ENCODE data around the gene INO80D.

The INO80D gene

GRCh38 chr2:205972113-205972512 lies 113.9 kb downstream of the INO80D start:
- TF ChIP-seq, protein P1, sequence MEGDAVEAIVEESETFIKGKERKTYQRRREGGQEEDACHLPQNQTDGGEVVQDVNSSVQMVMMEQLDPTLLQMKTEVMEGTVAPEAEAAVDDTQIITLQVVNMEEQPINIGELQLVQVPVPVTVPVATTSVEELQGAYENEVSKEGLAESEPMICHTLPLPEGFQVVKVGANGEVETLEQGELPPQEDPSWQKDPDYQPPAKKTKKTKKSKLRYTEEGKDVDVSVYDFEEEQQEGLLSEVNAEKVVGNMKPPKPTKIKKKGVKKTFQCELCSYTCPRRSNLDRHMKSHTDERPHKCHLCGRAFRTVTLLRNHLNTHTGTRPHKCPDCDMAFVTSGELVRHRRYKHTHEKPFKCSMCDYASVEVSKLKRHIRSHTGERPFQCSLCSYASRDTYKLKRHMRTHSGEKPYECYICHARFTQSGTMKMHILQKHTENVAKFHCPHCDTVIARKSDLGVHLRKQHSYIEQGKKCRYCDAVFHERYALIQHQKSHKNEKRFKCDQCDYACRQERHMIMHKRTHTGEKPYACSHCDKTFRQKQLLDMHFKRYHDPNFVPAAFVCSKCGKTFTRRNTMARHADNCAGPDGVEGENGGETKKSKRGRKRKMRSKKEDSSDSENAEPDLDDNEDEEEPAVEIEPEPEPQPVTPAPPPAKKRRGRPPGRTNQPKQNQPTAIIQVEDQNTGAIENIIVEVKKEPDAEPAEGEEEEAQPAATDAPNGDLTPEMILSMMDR (IDR thresholded peaks at IDR 0.05; ENCODE audit: low read depth, low read length, missing control alignments): no peak
- DNase-seq (ENCODE audit: low read depth): no peak
- H3K4me3 ChIP-seq (ENCODE audit: low read depth, low read length): no peak overlapping the region
- in situ Hi-C loops (cut with HindIII; ENCODE audit: low sequenced_read_pairs): no loop called here

DNA sequence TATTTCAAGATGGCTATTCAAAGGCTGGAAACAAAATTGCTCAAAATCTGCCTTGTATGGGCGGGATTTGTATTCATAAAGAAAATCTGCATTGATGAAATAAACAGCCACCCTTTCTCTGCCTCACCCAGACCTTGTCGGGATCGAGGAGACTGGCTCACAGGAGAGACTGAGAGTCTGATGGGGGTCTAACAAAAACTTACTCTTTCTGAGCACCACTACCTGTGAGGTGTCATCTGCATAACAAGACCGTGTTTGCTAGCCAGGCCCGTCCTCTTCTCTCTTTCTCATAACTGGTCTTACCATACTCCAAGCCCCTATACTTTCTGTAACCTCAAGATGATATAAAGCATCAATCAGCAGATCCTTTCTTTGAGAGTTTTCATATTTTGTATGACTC lies 115.6 kb downstream of the INO80D start:
- no peak for DNase-seq (ENCODE audit: low read depth)
- in situ Hi-C loops (cut with HindIII; ENCODE audit: low sequenced_read_pairs): no loop called here
- no peak overlapping the region for H3K4me3 ChIP-seq (ENCODE audit: low read depth, low read length)
- TF ChIP-seq, protein P1 (IDR thresholded peaks at IDR 0.05; ENCODE audit: low read depth, low read length, missing control alignments): no peak

GRCh38 chr2:205969584-205969983 lies 116.4 kb downstream of the INO80D start:
- DNase-seq (ENCODE audit: low read depth): no peak
- H3K4me3 ChIP-seq (ENCODE audit: low read depth, low read length): no peak overlapping the region
- in situ Hi-C loops (cut with HindIII; ENCODE audit: low sequenced_read_pairs): no loop called here
- TF ChIP-seq, protein P1 (IDR thresholded peaks at IDR 0.05; ENCODE audit: low read depth, low read length, missing control alignments): no peak

DNA sequence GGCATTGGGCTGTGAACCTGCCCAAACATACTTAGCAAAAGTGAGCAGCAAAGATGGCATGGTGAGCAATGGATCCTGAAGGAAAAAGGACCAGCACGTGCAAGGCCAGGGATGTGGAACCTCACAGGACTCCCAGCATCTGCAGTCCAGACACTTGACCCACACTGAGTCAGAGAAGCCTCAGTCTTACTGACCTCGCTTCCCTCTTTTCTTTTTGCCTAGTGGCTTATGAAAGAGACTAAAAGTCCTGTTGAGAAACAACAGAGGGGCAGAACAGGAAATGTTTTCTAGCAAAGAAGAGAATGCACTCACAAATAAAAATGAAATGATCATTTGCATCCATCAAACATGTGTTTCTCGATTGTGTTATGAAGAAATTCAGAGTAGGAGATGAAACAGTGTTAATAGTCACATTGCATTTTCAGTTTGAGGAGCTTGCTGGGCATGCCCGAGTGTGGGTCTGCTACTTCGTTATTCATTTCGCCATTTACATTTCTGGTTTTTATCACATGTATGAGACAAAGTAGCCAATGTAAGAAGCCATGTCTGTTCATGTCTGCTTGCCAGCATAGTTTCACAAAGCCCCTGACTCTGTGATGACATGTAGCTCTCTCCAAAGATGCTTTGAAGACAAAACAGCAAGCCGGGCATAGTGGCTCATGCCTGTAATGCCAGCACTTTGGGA lies 118.4 kb downstream of the INO80D start:
- DNase-seq (ENCODE audit: low read depth): no peak
- no peak overlapping the region for H3K4me3 ChIP-seq (ENCODE audit: low read depth, low read length)
- TF ChIP-seq, protein P1 (IDR thresholded peaks at IDR 0.05; ENCODE audit: low read depth, low read length, missing control alignments): no peak
- in situ Hi-C loops (cut with HindIII; ENCODE audit: low sequenced_read_pairs): no loop called here

- H3K4me3 ChIP-seq (ENCODE audit: low read depth, low read length): no peak overlapping the region
- DNase-seq (ENCODE audit: low read depth): no peak
- in situ Hi-C loops (cut with HindIII; ENCODE audit: low sequenced_read_pairs): no loop called here
- TF ChIP-seq, protein P1 (IDR thresholded peaks at IDR 0.05; ENCODE audit: low read depth, low read length, missing control alignments): no peak
Measured at GRCh38 chr2:205965707-205966106, 120.3 kb downstream of the INO80D start.

- no peak for DNase-seq (ENCODE audit: low read depth)
- in situ Hi-C loops (cut with HindIII; ENCODE audit: low sequenced_read_pairs): no loop called here
- TF ChIP-seq, protein P1 (IDR thresholded peaks at IDR 0.05; ENCODE audit: low read depth, low read length, missing control alignments): no peak
Measured at GRCh38 chr2:205964111-205964761, 121.7 kb downstream of the INO80D start.

More at GRCh38 chr2:205964111-205964761, 121.7 kb downstream of the INO80D start:
- no peak overlapping the region for H3K4me3 ChIP-seq (ENCODE audit: low read depth, low read length)

Measured in astrocyte of the cerebellum (primary cell).